LoVo (cell line): ENCODE measurements around the gene TMPRSS3.

Source experiments
- DNase-seq: peaks from one replicate; pipeline ENCODE4 v3.0.0-alpha.2; 2016; ENCODE audit warnings: low spot score

TMPRSS3 gene

GRCh38 chr21:42387843-42388340 is 8.0 kb downstream of the TMPRSS3 start:
- DNase-seq, result no peak

GRCh38 chr21:42387164-42387563 is 8.7 kb downstream of the TMPRSS3 start:
- no peak for DNase-seq

GRCh38 chr21:42386034-42386591 is 9.7 kb downstream of the TMPRSS3 start:
- no peak for DNase-seq

- DNase-seq, result no peak
Measured at GRCh38 chr21:42385619-42386018, 10.2 kb downstream of the TMPRSS3 start.

- no peak for DNase-seq
Measured at GRCh38 chr21:42384989-42385388, 10.9 kb downstream of the TMPRSS3 start.

- no peak for DNase-seq
Measured at GRCh38 chr21:42384156-42384945, 11.5 kb downstream of the TMPRSS3 start.

- no peak for DNase-seq
Measured at GRCh38 chr21:42383331-42383730, 12.5 kb downstream of the TMPRSS3 start.

GRCh38 chr21:42382915-42383314 is 12.9 kb downstream of the TMPRSS3 start:
- no peak for DNase-seq

- peak; percentile 61 for DNase-seq
Measured at GRCh38 chr21:42381347-42381984, 14.4 kb downstream of the TMPRSS3 start.

GRCh38 chr21:42379426-42380215 is 16.2 kb downstream of the TMPRSS3 start:
- DNase-seq, result no peak

- no peak for DNase-seq
Measured at GRCh38 chr21:42378418-42378817, 17.4 kb downstream of the TMPRSS3 start.

- no peak for DNase-seq
Measured at GRCh38 chr21:42377951-42378340, 17.9 kb downstream of the TMPRSS3 start.

- DNase-seq, result no peak
Measured at GRCh38 chr21:42377211-42377950, 18.5 kb downstream of the TMPRSS3 start.

- DNase-seq, result no peak
Measured at GRCh38 chr21:42376338-42376982, 19.4 kb downstream of the TMPRSS3 start.

GRCh38 chr21:42375966-42376337 is 19.9 kb downstream of the TMPRSS3 start:
- no peak for DNase-seq

GRCh38 chr21:42375506-42375905 is 20.3 kb downstream of the TMPRSS3 start:
- DNase-seq, result no peak

GRCh38 chr21:42374864-42375499 is 20.9 kb downstream of the TMPRSS3 start:
- no peak for DNase-seq

- DNase-seq, result no peak
Measured at GRCh38 chr21:42374457-42374856, 21.4 kb downstream of the TMPRSS3 start.

GRCh38 chr21:42373908-42374455 is 21.9 kb downstream of the TMPRSS3 start:
- no peak for DNase-seq

- DNase-seq, result no peak
Measured at GRCh38 chr21:42373196-42373907, 22.5 kb downstream of the TMPRSS3 start.
